HepG2 (cell line): Measurements from ENCODE around the gene PRKAR2B. TPM values are rescaled to one million over a fixed set of nuclear protein-coding genes. Genes with fewer than 3 reads are reported as not detected.

Experiments
- ATAC-seq: fragments of 200-7000 bp; cut with Tn5 transposase; 3 replicates; pipeline ENCODE4 v1.9.1; 2020; ENCODE audit warnings: mild to moderate bottlenecking, moderate library complexity
- BruUV-seq: library from RNA; stranded (reverse); fragments of 400-500 nt; replicated peaks from 2 replicates; lab custom pipeline; 2021; lab: Mats Ljungman, UMichigan
- CTCF ChIA-PET: fragments of 300-600 bp; formaldehyde crosslinking; extraction: SDS; loops from one replicate; lab custom pipeline; 2021; ENCODE audit warnings: low total read pairs, inconsistent platforms, low intra/inter-chr PET ratio; lab: Yijun Ruan, JAX
- POLR2A ChIA-PET: fragments of 350-600 bp; sonication (Branson Sonifier 250); formaldehyde crosslinking; loops from one replicate; lab custom pipeline; 2020; ENCODE audit warnings: antibody characterized with exemption, inconsistent platforms; lab: Yijun Ruan, JAX
- DNase-seq: peaks from one replicate; pipeline ENCODE4 v3.0.0-alpha.2; 2015; ENCODE audit warnings: low spot score
- FAIRE-seq: peaks from 3 replicates; lab custom pipeline; 2011; peaks lifted over from hg19 to GRCh38; lab: Jason Lieb, UNC
- H2AFZ ChIP-seq: one replicate; pipeline ENCODE4 v1.6.1; 2011; ENCODE audit warnings: low read length, inconsistent platforms
- H3K27ac ChIP-seq: fragments of 300-600 bp; 3 replicates; pipeline ENCODE4 v1.8.0; 2011; ENCODE audit warnings: mixed run types, mild to moderate bottlenecking, mixed read lengths, low read length, inconsistent platforms; ENCODE audit not compliant: insufficient read depth; ENCODE audit errors: extremely low read length
- H3K27me3 ChIP-seq, 2 experiments: fragments of 200-600 bp in 1 of 2; 2 replicates in 1 of 2; 3 replicates in 1 of 2; pipeline versions ENCODE4 v1.6.0 to v1.8.0; 2011; ENCODE audit warnings: low read length in 2 of 2, mild to moderate bottlenecking in 2 of 2, moderate library complexity in 2 of 2, inconsistent platforms in 1 of 2; ENCODE audit not compliant: insufficient read depth in 2 of 2, control insufficient read depth in 1 of 2
- H3K36me3 ChIP-seq, 2 experiments: fragments of 200-600 bp in 1 of 2; replicated peaks in 1 of 2; 2 replicates in 1 of 2; 3 replicates in 1 of 2; pipeline versions ENCODE4 v1.5.1 to v1.8.0; 2011; ENCODE audit warnings: low read length in 2 of 2, inconsistent platforms in 1 of 2; ENCODE audit not compliant: insufficient read depth in 2 of 2, control insufficient read depth in 1 of 2
- H3K4me1 ChIP-seq: 2 replicates; pipeline ENCODE4 v1.5.1; 2012; ENCODE audit warnings: low read length, inconsistent platforms; ENCODE audit not compliant: insufficient read depth
- H3K4me2 ChIP-seq: 2 replicates; pipeline ENCODE4 v1.6.0; 2011; ENCODE audit warnings: low read depth, low read length, inconsistent platforms
- H3K4me3 ChIP-seq, 3 experiments: fragments of 200-600 bp in 1 of 3; sonication (generic), shearing (Covaris generic) in 1 of 3; replicated peaks in 1 of 3; 2 replicates each; pipeline ENCODE4 v1.5.1; 2011 to 2016; ENCODE audit warnings: low read length in 3 of 3, inconsistent platforms in 2 of 3, low read depth in 2 of 3, mild to moderate bottlenecking in 2 of 3, control low read depth in 1 of 3, mixed read lengths in 1 of 3; ENCODE audit not compliant: insufficient read depth in 1 of 3
- H3K79me2 ChIP-seq: one replicate; pipeline ENCODE4 v1.6.1; 2011; ENCODE audit warnings: low read length, inconsistent platforms; ENCODE audit not compliant: insufficient read depth
- H3K9ac ChIP-seq: 2 replicates; pipeline ENCODE4 v1.6.0; 2011; ENCODE audit warnings: mild to moderate bottlenecking, low read depth, low read length, inconsistent platforms; ENCODE audit not compliant: insufficient read depth
- H3K9me3 ChIP-seq: 2 replicates; pipeline ENCODE4 v1.5.1; 2012; ENCODE audit warnings: mild to moderate bottlenecking, low read length
- H4K20me1 ChIP-seq: 2 replicates; pipeline ENCODE4 v1.6.0; 2011; ENCODE audit warnings: inconsistent platforms, mild to moderate bottlenecking, low read length, moderate library complexity; ENCODE audit not compliant: insufficient read depth
- GPN1 ChIP-seq: sonication (generic); formaldehyde crosslinking; IDR thresholded peaks from 2 replicates; pipeline ENCODE4 v1.5.1; 2020; ENCODE audit warnings: missing genetic modification reagents, borderline replicate concordance
- POLR2A ChIP-seq, 2 experiments: IDR thresholded peaks; 2 replicates each; pipeline ENCODE4 v1.6.1; 2011; ENCODE audit warnings: low read depth in 2 of 2, low read length in 2 of 2, mild to moderate bottlenecking in 1 of 2, moderate library complexity in 1 of 2; ENCODE audit not compliant: insufficient read depth in 1 of 2
- TCF12 ChIP-seq, 2 experiments: fragments of 450-650 bp in 1 of 2; sonication (generic) in 1 of 2; formaldehyde crosslinking in 1 of 2; IDR thresholded peaks; 2 replicates each; pipeline versions ENCODE4 v1.6.1 to v1.8.0; 2017 to 2022; ENCODE audit warnings: antibody characterized with exemption in 1 of 2, mild to moderate bottlenecking in 1 of 2, missing genetic modification reagents in 1 of 2, moderate library complexity in 1 of 2
- USF2 ChIP-seq, 2 experiments: sonication (generic) in 1 of 2; formaldehyde crosslinking in 1 of 2; IDR thresholded peaks; 2 replicates each; pipeline versions ENCODE4 v1.5.1 to v1.6.1; 2011 to 2020; ENCODE audit warnings: borderline replicate concordance in 1 of 2, low read depth in 1 of 2, low read length in 1 of 2, mild to moderate bottlenecking in 1 of 2, missing genetic modification reagents in 1 of 2, moderate library complexity in 1 of 2
- ZNF224 ChIP-seq: sonication (generic); formaldehyde crosslinking; IDR thresholded peaks from 2 replicates; pipeline ENCODE4 v1.5.0; 2020; ENCODE audit warnings: mild to moderate bottlenecking, missing genetic modification reagents
- ZNF414 ChIP-seq: sonication (generic); formaldehyde crosslinking; IDR thresholded peaks from 2 replicates; pipeline ENCODE4 v1.5.0; 2020; ENCODE audit warnings: missing genetic modification reagents
- ZNF607 ChIP-seq: sonication (generic); formaldehyde crosslinking; IDR thresholded peaks from 2 replicates; pipeline ENCODE4 v1.5.1; 2020; ENCODE audit warnings: missing genetic modification reagents, mild to moderate bottlenecking, borderline replicate concordance
- WGBS: methylation state at CpG from one replicate; pipeline ENCODE4 v1.1.6; 2017; ENCODE audit warnings: low lambda C conversion rate; 5-methylcytosine and 5-hydroxymethylcytosine counted together
- in situ Hi-C: cut with HindIII; loops from 2 replicates; pipeline ENCODE4 v1.10.0; 2017; ENCODE audit warnings: low pct_unique_long_range_greater_than_20kb; ENCODE audit not compliant: extremely low pct_ligation_motif_present
- intact Hi-C: fragments of 100-400 bp; cut with micrococcal nuclease; formaldehyde crosslinking; loops from one replicate; pipeline ENCODE4 v1.10.0; 2022; ENCODE audit not compliant: unreplicated experiment
- polyA plus RNA-seq, 8 experiments: library from polyadenylated mRNA; depleted of rRNA in 3 of 8; stranded (reverse) in 7 of 8; unstranded in 1 of 8; fragments of >200 nt; fragmentation: Illumina TruSeq in 4 of 8; extraction: Trizol in 4 of 8; gene quantifications; 2 replicates each; pipeline versions ENCODE4 v1.2.1 to v1.2.3, GENCODE V29; 2011 to 2016; ENCODE audit warnings: low read depth in 4 of 8, missing spikeins in 1 of 8, mixed read lengths in 1 of 8; ENCODE audit not compliant: insufficient read depth in 1 of 8
- total RNA-seq, 5 experiments: library from RNA; depleted of rRNA; stranded (reverse); fragments of >200 nt; fragmentation: Illumina TruSeq; extraction: Trizol; gene quantifications; 2 replicates each; pipeline ENCODE4 v1.2.3, GENCODE V29; 2016; ENCODE audit warnings: low read depth in 1 of 5
- TF ChIP-seq, protein P1 (sequence below): sonication (generic); formaldehyde crosslinking; IDR thresholded peaks from 2 replicates; pipeline ENCODE4 v1.5.0; 2020; ENCODE audit warnings: missing genetic modification reagents
- TF ChIP-seq, protein P2 (sequence below): sonication (generic); formaldehyde crosslinking; IDR thresholded peaks from 2 replicates; pipeline ENCODE4 v1.9.0; 2021; ENCODE audit warnings: mild to moderate bottlenecking, missing genetic modification reagents
- TF ChIP-seq, protein P3 (sequence below): sonication (generic); IDR thresholded peaks from 2 replicates; pipeline ENCODE4 v1.6.1; 2016; ENCODE audit warnings: low read depth, borderline replicate concordance

The PRKAR2B gene
- total and polyA plus RNA-seq, 2 of the 13 experiments (the other 11 are each of a cell fraction or from before 2014, with no cell fraction given), result not detected

DNA sequence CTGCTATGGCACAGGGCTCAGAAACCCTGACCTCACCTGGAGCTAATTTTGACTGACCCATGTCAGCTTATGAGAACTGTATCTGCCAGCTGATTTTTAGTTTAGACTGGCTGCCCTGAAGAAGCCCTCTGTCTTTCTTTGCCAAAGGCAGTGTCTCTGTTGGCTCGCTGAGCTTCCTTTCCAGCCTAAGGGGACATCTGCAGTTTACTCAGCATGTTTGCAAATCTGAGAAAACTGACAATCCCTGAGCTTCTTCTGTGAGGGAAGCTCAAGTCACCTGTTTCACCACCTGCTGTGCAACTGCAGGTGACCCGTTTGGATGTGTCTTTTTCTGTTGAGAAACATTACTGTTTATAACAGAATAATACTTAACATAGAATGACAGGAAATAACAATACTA is 46.0 kb downstream of the PRKAR2B start:
- Histone ChIP-seq H3K9ac (no peak overlapping the region), H3K36me3 (no peaks in the 10 kb centered on the region), H3K4me2 (no peak overlapping the region), H3K79me2 (no peaks in the 10 kb centered on the region), H3K4me3 (no peak overlapping the region), H3K9me3 (no peaks in the 10 kb centered on the region), H4K20me1 (no peaks in the 10 kb centered on the region), H2AFZ (no peak overlapping the region), H3K4me1 (no peaks in the 10 kb centered on the region), H3K27me3 (no peaks in the 10 kb centered on the region), H3K27ac (no peak overlapping the region)
- BruUV-seq, result no TSS peak
- 4% methylated on average over 2 of the region's 2 CpGs for WGBS
- ChIA-PET CTCF (no interaction called here), POLR2A (no interaction called here)
- no peak for FAIRE-seq
- intact Hi-C loops (no loop called here), in situ Hi-C loops (no loop called here)
- ATAC-seq, result no peak
- DNase-seq, result no peak
- TF ChIP-seq, protein P1, sequence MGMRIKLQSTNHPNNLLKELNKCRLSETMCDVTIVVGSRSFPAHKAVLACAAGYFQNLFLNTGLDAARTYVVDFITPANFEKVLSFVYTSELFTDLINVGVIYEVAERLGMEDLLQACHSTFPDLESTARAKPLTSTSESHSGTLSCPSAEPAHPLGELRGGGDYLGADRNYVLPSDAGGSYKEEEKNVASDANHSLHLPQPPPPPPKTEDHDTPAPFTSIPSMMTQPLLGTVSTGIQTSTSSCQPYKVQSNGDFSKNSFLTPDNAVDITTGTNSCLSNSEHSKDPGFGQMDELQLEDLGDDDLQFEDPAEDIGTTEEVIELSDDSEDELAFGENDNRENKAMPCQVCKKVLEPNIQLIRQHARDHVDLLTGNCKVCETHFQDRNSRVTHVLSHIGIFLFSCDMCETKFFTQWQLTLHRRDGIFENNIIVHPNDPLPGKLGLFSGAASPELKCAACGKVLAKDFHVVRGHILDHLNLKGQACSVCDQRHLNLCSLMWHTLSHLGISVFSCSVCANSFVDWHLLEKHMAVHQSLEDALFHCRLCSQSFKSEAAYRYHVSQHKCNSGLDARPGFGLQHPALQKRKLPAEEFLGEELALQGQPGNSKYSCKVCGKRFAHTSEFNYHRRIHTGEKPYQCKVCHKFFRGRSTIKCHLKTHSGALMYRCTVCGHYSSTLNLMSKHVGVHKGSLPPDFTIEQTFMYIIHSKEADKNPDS (CRISPR knock-in tag), result no peak
- TF ChIP-seq, protein P2, sequence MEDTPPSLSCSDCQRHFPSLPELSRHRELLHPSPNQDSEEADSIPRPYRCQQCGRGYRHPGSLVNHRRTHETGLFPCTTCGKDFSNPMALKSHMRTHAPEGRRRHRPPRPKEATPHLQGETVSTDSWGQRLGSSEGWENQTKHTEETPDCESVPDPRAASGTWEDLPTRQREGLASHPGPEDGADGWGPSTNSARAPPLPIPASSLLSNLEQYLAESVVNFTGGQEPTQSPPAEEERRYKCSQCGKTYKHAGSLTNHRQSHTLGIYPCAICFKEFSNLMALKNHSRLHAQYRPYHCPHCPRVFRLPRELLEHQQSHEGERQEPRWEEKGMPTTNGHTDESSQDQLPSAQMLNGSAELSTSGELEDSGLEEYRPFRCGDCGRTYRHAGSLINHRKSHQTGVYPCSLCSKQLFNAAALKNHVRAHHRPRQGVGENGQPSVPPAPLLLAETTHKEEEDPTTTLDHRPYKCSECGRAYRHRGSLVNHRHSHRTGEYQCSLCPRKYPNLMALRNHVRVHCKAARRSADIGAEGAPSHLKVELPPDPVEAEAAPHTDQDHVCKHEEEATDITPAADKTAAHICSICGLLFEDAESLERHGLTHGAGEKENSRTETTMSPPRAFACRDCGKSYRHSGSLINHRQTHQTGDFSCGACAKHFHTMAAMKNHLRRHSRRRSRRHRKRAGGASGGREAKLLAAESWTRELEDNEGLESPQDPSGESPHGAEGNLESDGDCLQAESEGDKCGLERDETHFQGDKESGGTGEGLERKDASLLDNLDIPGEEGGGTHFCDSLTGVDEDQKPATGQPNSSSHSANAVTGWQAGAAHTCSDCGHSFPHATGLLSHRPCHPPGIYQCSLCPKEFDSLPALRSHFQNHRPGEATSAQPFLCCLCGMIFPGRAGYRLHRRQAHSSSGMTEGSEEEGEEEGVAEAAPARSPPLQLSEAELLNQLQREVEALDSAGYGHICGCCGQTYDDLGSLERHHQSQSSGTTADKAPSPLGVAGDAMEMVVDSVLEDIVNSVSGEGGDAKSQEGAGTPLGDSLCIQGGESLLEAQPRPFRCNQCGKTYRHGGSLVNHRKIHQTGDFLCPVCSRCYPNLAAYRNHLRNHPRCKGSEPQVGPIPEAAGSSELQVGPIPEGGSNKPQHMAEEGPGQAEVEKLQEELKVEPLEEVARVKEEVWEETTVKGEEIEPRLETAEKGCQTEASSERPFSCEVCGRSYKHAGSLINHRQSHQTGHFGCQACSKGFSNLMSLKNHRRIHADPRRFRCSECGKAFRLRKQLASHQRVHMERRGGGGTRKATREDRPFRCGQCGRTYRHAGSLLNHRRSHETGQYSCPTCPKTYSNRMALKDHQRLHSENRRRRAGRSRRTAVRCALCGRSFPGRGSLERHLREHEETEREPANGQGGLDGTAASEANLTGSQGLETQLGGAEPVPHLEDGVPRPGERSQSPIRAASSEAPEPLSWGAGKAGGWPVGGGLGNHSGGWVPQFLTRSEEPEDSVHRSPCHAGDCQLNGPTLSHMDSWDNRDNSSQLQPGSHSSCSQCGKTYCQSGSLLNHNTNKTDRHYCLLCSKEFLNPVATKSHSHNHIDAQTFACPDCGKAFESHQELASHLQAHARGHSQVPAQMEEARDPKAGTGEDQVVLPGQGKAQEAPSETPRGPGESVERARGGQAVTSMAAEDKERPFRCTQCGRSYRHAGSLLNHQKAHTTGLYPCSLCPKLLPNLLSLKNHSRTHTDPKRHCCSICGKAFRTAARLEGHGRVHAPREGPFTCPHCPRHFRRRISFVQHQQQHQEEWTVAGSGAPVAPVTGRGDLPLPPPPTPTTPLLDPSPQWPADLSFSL (CRISPR knock-in tag), result no peak
- no peak for TF ChIP-seq TCF12 (IDR thresholded peaks at IDR 0.05)
- TF ChIP-seq TCF12 (CRISPR knock-in tag; IDR thresholded peaks at IDR 0.05), result no peak
- TF ChIP-seq ZNF224 (CRISPR knock-in tag), result no peak
- no peak for TF ChIP-seq ZNF607 (CRISPR knock-in tag)
- no peak for TF ChIP-seq ZNF414 (CRISPR knock-in tag)
- TF ChIP-seq, protein P3, sequence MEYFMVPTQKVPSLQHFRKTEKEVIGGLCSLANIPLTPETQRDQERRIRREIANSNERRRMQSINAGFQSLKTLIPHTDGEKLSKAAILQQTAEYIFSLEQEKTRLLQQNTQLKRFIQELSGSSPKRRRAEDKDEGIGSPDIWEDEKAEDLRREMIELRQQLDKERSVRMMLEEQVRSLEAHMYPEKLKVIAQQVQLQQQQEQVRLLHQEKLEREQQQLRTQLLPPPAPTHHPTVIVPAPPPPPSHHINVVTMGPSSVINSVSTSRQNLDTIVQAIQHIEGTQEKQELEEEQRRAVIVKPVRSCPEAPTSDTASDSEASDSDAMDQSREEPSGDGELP, result no peak
- no peak for TF ChIP-seq USF2 (IDR thresholded peaks at IDR 0.05; ENCODE audit: low read depth, low read length)
- no peak for TF ChIP-seq USF2 (CRISPR knock-in tag; IDR thresholded peaks at IDR 0.05; ENCODE audit: borderline replicate concordance)
- no peak for TF ChIP-seq GPN1 (CRISPR knock-in tag)
- TF ChIP-seq POLR2A (IDR thresholded peaks at IDR 0.05; ENCODE audit: insufficient read depth in 1 of 2, low read depth in 2 of 2, low read length in 2 of 2), result no peak
